Astrocyte of the spinal cord (primary cell): ENCODE results near the gene GOLGA7B.

Experiments used
- DNase-seq: peaks from one replicate; pipeline ENCODE4 v3.0.0; 2011; ENCODE audit warnings: low read depth, low spot score
- H3K4me3 ChIP-seq: 2 replicates; pipeline ENCODE4 v1.5.1; 2011; ENCODE audit warnings: low read depth, mild to moderate bottlenecking, low read length, moderate library complexity
- CTCF ChIP-seq: IDR thresholded peaks from 2 replicates; pipeline ENCODE4 v1.5.1; 2012; ENCODE audit warnings: low read depth, mild to moderate bottlenecking, low read length, inconsistent platforms
- in situ Hi-C: cut with HindIII; loops from 2 replicates; pipeline ENCODE4 v1.10.0; 2017; ENCODE audit warnings: low sequenced_read_pairs

Gene GOLGA7B

GRCh38 chr10:97895915-97896314 lies 46.3 kb downstream of the GOLGA7B start:
- H3K4me3 ChIP-seq, result no peak overlapping the region
- no peak for DNase-seq
- in situ Hi-C loops, result no loop called here
- no peak for TF ChIP-seq CTCF

- in situ Hi-C loops, result no loop called here
- DNase-seq, result no peak
- H3K4me3 ChIP-seq, result no peak overlapping the region
- no peak for TF ChIP-seq CTCF
Measured at GRCh38 chr10:97896756-97897358, 47.2 kb downstream of the GOLGA7B start.

- TF ChIP-seq CTCF, result no peak
- in situ Hi-C loops, result no loop called here
- DNase-seq, result no peak
- H3K4me3 ChIP-seq, result no peak overlapping the region
Measured at GRCh38 chr10:97898429-97898828, 48.8 kb downstream of the GOLGA7B start.

- DNase-seq, result no peak
- H3K4me3 ChIP-seq, result no peak overlapping the region
- in situ Hi-C loops, result no loop called here
- TF ChIP-seq CTCF, result no peak
Measured at GRCh38 chr10:97901381-97901780, 51.7 kb downstream of the GOLGA7B start.

- no peak for DNase-seq
- in situ Hi-C loops, result no loop called here
- no peak overlapping the region for H3K4me3 ChIP-seq
- TF ChIP-seq CTCF, result no peak
Measured at GRCh38 chr10:97903128-97904017, 53.7 kb downstream of the GOLGA7B start.

- H3K4me3 ChIP-seq, result no peak overlapping the region
- no peak for TF ChIP-seq CTCF
- in situ Hi-C loops, result no loop called here
- no peak for DNase-seq
Measured at GRCh38 chr10:97904018-97904381, 54.4 kb downstream of the GOLGA7B start.
